Neural progenitor cell (in vitro differentiated cells): ENCODE data around the gene EDN3.

Experiments
- CTCF ChIP-seq: fragments of 200-600 bp; sonication (generic); IDR thresholded peaks from 2 replicates; pipeline ENCODE4 v1.5.1; 2017; ENCODE audit warnings: antibody characterized with exemption, mild to moderate bottlenecking
- EZH2 ChIP-seq: fragments of 200-600 bp; sonication (generic); IDR thresholded peaks from 2 replicates; pipeline ENCODE4 v1.6.1; 2017; ENCODE audit warnings: antibody characterized with exemption, mild to moderate bottlenecking, moderate library complexity
- EZH2phosphoT487 ChIP-seq: fragments of 200-600 bp; sonication (generic); IDR thresholded peaks from 2 replicates; pipeline ENCODE4 v1.6.1; 2017; ENCODE audit warnings: antibody characterized with exemption

GRCh38 chr20:59364611-59365010, 64.2 kb downstream of the EDN3 start:
- no peak for TF ChIP-seq CTCF
- no peak for TF ChIP-seq EZH2phosphoT487
- TF ChIP-seq EZH2 = no peak
